ENCODE data around the gene ERBB3.

ERBB3 gene

GRCh38 chr12:56103066-56103711, 23.2 kb downstream of the ERBB3 start:
- peak overlapping the region; percentile 90 for H3K4me3 ChIP-seq (replicated peaks; ENCODE audit: low read depth, low read length)
- no peak for DNase-seq (ENCODE audit: low read depth)

GRCh38 chr12:56103823-56104108, 23.8 kb downstream of the ERBB3 start:
- no peak for DNase-seq (ENCODE audit: low read depth)
- no peak for TF ChIP-seq CTCF (IDR thresholded peaks at IDR 0.05; ENCODE audit: low read length, missing control alignments)
- H3K4me3 ChIP-seq (replicated peaks; ENCODE audit: low read depth, low read length), result peak overlapping the region; percentile 90

More at GRCh38 chr12:56103066-56103711, 23.2 kb downstream of the ERBB3 start:
- TF ChIP-seq CTCF (IDR thresholded peaks at IDR 0.05; ENCODE audit: low read length, missing control alignments), result no peak

DNA sequence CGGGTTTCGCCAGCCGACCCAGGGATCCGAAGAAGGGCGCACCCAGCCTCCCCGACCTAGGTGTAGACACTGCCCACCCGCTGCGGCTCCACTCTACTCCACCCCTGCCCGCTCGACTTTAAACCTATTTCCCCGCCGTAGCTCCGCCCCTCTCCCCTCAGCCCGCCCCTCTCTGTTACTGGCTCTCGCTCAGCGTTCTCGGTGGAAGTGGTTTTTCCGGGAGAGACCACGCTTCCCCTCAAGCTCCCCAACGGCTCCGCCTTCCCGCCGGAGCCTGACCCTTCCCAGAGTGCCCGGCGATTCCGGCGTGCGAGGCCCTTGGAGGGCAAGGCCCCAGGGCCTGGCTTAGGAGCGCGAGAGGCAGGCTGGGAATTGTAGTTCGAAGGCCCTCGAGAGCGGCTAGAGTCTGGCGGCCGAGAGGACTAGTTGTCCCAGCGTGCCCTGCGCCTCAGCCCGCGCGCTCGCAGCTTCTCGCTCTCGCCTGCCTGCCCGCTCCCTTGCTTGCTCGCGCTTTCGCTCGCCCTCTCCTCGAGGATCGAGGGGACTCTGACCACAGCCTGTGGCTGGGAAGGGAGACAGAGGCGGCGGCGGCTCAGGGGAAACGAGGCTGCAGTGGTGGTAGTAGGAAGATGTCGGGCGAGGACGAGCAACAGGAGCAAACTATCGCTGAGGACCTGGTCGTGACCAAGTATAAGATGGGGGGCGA, 24.3 kb downstream of the ERBB3 start, which contains the start of gene PA2G4:
Gene PA2G4, plus strand, starts transcription at position 451 of the 706 bp plus-strand sequence. Its CDS starts 179 bp downstream, at position 630.
- TF ChIP-seq CTCF (IDR thresholded peaks at IDR 0.05; ENCODE audit: low read length, missing control alignments), result no peak

DNA sequence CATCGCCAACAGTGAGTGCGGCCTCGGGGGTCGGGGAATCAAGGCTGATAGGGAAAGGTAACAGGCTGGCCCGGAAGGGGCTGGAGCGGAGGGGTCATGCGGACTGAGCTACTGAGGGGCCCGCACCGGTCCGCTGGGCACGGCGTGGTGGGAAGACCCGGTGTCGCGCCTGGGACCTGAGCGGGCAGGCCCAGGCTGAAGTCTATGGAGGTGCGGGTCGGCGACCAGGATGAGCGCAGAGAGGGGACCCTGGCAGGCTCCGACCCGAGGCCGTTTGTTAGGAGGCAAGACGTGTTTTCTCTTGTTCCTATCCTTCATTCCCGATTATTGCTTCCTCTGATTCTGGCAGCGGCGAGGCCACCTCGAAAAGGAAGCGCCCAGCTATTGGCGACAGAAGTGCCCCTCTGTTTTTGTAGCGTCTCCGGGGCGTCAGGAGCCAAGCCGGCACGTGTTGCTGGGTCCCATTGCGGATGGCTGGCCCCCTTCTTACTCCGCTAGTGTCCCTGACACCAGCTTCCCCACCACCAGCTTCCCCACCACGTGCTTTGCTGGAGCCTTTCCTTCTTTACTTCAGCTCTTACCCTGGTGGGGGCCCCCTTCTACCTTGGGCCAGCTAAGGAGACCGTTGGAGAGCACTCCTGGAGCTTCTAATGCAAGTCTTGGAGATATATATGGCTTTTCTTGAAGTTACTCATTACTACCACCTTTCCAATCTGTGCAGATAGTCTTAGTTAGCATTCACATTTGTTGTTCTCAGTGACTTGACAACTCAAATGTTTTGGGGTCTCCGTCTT, 25.0 kb downstream of the ERBB3 start:
- DNase-seq (ENCODE audit: low read depth), result no peak
- TF ChIP-seq CTCF (IDR thresholded peaks at IDR 0.05; ENCODE audit: low read length, missing control alignments), result no peak
- peak overlapping the region; percentile 90 for H3K4me3 ChIP-seq (replicated peaks; ENCODE audit: low read depth, low read length)

More for the DNA sequence above, 24.3 kb downstream of the ERBB3 start, which contains the start of gene PA2G4:
- DNase-seq (ENCODE audit: low read depth), result peak; percentile 99
- peak within 1 kb of the TSS; percentile 90 for H3K4me3 ChIP-seq (replicated peaks; ENCODE audit: low read depth, low read length)

GRCh38 chr12:56105609-56105902, 25.6 kb downstream of the ERBB3 start:
- TF ChIP-seq CTCF (IDR thresholded peaks at IDR 0.05; ENCODE audit: low read length, missing control alignments), result no peak
- DNase-seq (ENCODE audit: low read depth), result no peak
- peak overlapping the region; percentile 90 for H3K4me3 ChIP-seq (replicated peaks; ENCODE audit: low read depth, low read length)

- DNase-seq (ENCODE audit: low read depth), result no peak
- no peak overlapping the region for H3K4me3 ChIP-seq (replicated peaks; ENCODE audit: low read depth, low read length)
- TF ChIP-seq CTCF (IDR thresholded peaks at IDR 0.05; ENCODE audit: low read length, missing control alignments), result no peak
These were observed 27.3 kb downstream of the ERBB3 start for GRCh38 chr12:56107242-56107641.

All from fibroblast of pulmonary artery (primary cell).